Kidney epithelial cell (primary cell): ENCODE measurements around the gene APOA4. TPM values are rescaled to one million over a fixed set of nuclear protein-coding genes. Genes with fewer than 3 reads are reported as not detected.

Experiments
- DNase-seq: peaks from one replicate; pipeline ENCODE4 v3.0.0-alpha.2; 2010; ENCODE audit warnings: low read depth
- H3K27me3 ChIP-seq: 2 replicates; pipeline ENCODE4 v1.6.0; 2011; ENCODE audit warnings: low read length; ENCODE audit not compliant: control insufficient read depth, insufficient read depth
- H3K36me3 ChIP-seq: 2 replicates; pipeline ENCODE4 v1.5.1; 2011; ENCODE audit warnings: low read length; ENCODE audit not compliant: control insufficient read depth, insufficient read depth
- H3K4me3 ChIP-seq: 2 replicates; pipeline ENCODE4 v1.5.1; 2011; ENCODE audit warnings: low read depth, mild to moderate bottlenecking, control low read depth, low read length
- CTCF ChIP-seq: IDR thresholded peaks from 2 replicates; pipeline ENCODE4 v1.5.1; 2011; ENCODE audit warnings: mild to moderate bottlenecking, moderate library complexity, low read length, control low read depth, inconsistent platforms; ENCODE audit not compliant: insufficient read depth, poor library complexity, severe bottlenecking
- total RNA-seq: library from RNA; depleted of rRNA; stranded (reverse); fragments of >200 nt; gene quantifications from 2 replicates; pipeline ENCODE4 v1.2.3, GENCODE V29; 2015

APOA4 gene
- total RNA-seq, 1 donor from 2014 or later = not detected

GRCh38 chr11:116840746-116841296 is 17.7 kb upstream of the APOA4 start:
- Histone ChIP-seq H3K36me3 (peaks cover 2% of the 10 kb centered on the region), H3K4me3 (no peak overlapping the region), H3K27me3 (no peaks in the 10 kb centered on the region)
- DNase-seq = no peak
- TF ChIP-seq CTCF = no peak

- no peak for DNase-seq
- no peak overlapping the region for H3K4me3 ChIP-seq
- TF ChIP-seq CTCF = no peak
- no peaks in the 10 kb centered on the region for H3K27me3 ChIP-seq
- H3K36me3 ChIP-seq = peaks cover 2% of the 10 kb centered on the region
Measured at GRCh38 chr11:116840224-116840745, 17.2 kb upstream of the APOA4 start.

GRCh38 chr11:116838321-116839084 is 15.4 kb upstream of the APOA4 start:
- DNase-seq = no peak
- TF ChIP-seq CTCF = no peak
- Histone ChIP-seq H3K36me3 (no peaks in the 10 kb centered on the region), H3K27me3 (no peaks in the 10 kb centered on the region), H3K4me3 (no peak overlapping the region)

- Histone ChIP-seq H3K4me3 (no peak within 1 kb of the TSS), H3K27me3 (no peaks in the 10 kb centered on the region), H3K36me3 (no peaks in the 10 kb centered on the region)
- DNase-seq = no peak
- no peak for TF ChIP-seq CTCF
Measured at GRCh38 chr11:116837231-116838091, 14.4 kb upstream of the APOA4 start, which contains the start of gene APOA1. Gene APOA1 (minus strand): TSS chr11:116837622. CDS start chr11:116837387, 235 bp downstream.

- no peaks in the 10 kb centered on the region for H3K36me3 ChIP-seq
- no peaks in the 10 kb centered on the region for H3K27me3 ChIP-seq
- H3K4me3 ChIP-seq = no peak overlapping the region
- TF ChIP-seq CTCF = no peak
- no peak for DNase-seq
Measured at GRCh38 chr11:116836632-116836991, 13.5 kb upstream of the APOA4 start.
